HepG2 (cell line): ENCODE data around the gene AGAP1.

Experiments used
- CTCF ChIP-seq: sonication (generic); formaldehyde crosslinking; IDR thresholded peaks from 2 replicates; pipeline ENCODE4 v1.5.0; 2020; ENCODE audit warnings: mild to moderate bottlenecking, missing genetic modification reagents, moderate library complexity
- PAF1 ChIP-seq: IDR thresholded peaks from 2 replicates; pipeline ENCODE4 v1.6.1; 2016; ENCODE audit warnings: missing genetic modification reagents, missing compliant biosample characterization
- POLR2A ChIP-seq, 2 experiments: IDR thresholded peaks; 2 replicates each; pipeline ENCODE4 v1.6.1; 2011; ENCODE audit warnings: low read depth in 2 of 2, low read length in 2 of 2, mild to moderate bottlenecking in 1 of 2, moderate library complexity in 1 of 2; ENCODE audit not compliant: insufficient read depth in 1 of 2

DNA sequence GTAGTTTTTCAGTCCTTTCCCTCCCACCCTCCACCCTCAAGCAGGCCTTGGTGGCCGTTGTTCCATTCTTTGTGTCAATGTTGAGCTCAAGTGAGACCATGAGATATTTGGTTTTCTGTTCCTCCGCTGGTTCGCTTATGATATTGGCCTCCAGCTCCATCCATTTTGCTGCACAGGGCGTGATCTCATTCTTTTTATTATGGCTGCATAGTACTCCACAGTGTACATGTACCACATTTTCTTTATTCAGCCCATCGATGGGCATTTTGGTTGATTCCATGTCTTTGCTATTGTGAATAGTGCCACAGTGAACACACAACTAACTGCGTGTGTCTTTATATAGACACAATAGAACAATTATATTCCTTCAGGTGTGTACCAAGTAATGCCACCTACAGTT, 14.1 kb downstream of the AGAP1 start:
- TF ChIP-seq CTCF (no peak), PAF1 (no peak), POLR2A (IDR thresholded peaks at IDR 0.05; ENCODE audit: insufficient read depth in 1 of 2, low read depth in 2 of 2, low read length in 2 of 2) (no peak)
